HG03066 (cell line): ENCODE results near the gene ZCCHC14.
"Not testable (repeated sequence)": the region's sequence is repeated elsewhere in the genome, so short reads cannot be mapped to it uniquely, and the experiment has no call there.

Experiments used
- ATAC-seq: cut with Tn5 transposase; IDR thresholded peaks from one replicate; pipeline ENCODE4 v1.9.1; 2021; ENCODE audit warnings: low read depth; ENCODE audit not compliant: unreplicated experiment

Gene ZCCHC14

GRCh38 chr16:87482670-87483069 is 10.2 kb downstream of the ZCCHC14 start:
- not testable (repeated sequence) for ATAC-seq

GRCh38 chr16:87482266-87482665 is 10.6 kb downstream of the ZCCHC14 start:
- ATAC-seq: no peak

- ATAC-seq: not testable (repeated sequence)
These were observed 11.1 kb downstream of the ZCCHC14 start for GRCh38 chr16:87481711-87482110.

GRCh38 chr16:87477209-87477981 is 15.4 kb downstream of the ZCCHC14 start:
- ATAC-seq: not testable (repeated sequence)

- ATAC-seq: no peak
These were observed 18.2 kb downstream of the ZCCHC14 start for GRCh38 chr16:87474566-87474996.

- ATAC-seq: no peak
These were observed 18.8 kb downstream of the ZCCHC14 start for GRCh38 chr16:87474017-87474416.

GRCh38 chr16:87472935-87473334 is 19.9 kb downstream of the ZCCHC14 start:
- no peak for ATAC-seq

- ATAC-seq: no peak
These were observed 20.6 kb downstream of the ZCCHC14 start for GRCh38 chr16:87472142-87472778.

GRCh38 chr16:87471278-87472141 is 21.3 kb downstream of the ZCCHC14 start:
- ATAC-seq: no peak

- no peak for ATAC-seq
These were observed 22.5 kb downstream of the ZCCHC14 start for GRCh38 chr16:87470332-87470731.

GRCh38 chr16:87469169-87469568 is 23.7 kb downstream of the ZCCHC14 start:
- no peak for ATAC-seq

GRCh38 chr16:87468550-87468949 is 24.3 kb downstream of the ZCCHC14 start:
- ATAC-seq: no peak

- no peak for ATAC-seq
These were observed 25.8 kb downstream of the ZCCHC14 start for GRCh38 chr16:87466975-87467501.

GRCh38 chr16:87465879-87466278 is 26.9 kb downstream of the ZCCHC14 start:
- no peak for ATAC-seq

GRCh38 chr16:87465306-87465705 is 27.5 kb downstream of the ZCCHC14 start:
- no peak for ATAC-seq

GRCh38 chr16:87464691-87465300 is 28.0 kb downstream of the ZCCHC14 start:
- no peak for ATAC-seq

- ATAC-seq: no peak
These were observed 28.8 kb downstream of the ZCCHC14 start for GRCh38 chr16:87463722-87464690.

GRCh38 chr16:87461466-87461991 is 31.3 kb downstream of the ZCCHC14 start:
- peak; percentile 59 for ATAC-seq

GRCh38 chr16:87460936-87461335 is 31.9 kb downstream of the ZCCHC14 start:
- no peak for ATAC-seq
